GM23248 (cell line): Measurements from ENCODE around the gene DRC3.

Source experiments
- EZH2 ChIP-seq: fragments of 200-600 bp; sonication (generic); IDR thresholded peaks from 2 replicates; pipeline ENCODE4 v1.6.1; 2018; ENCODE audit warnings: antibody characterized with exemption, mild to moderate bottlenecking; ENCODE audit not compliant: insufficient read depth, poor library complexity, severe bottlenecking
- EZH2phosphoT487 ChIP-seq: fragments of 200-600 bp; sonication (generic); IDR thresholded peaks from 2 replicates; pipeline ENCODE4 v1.6.1; 2018; ENCODE audit warnings: antibody characterized with exemption, moderate library complexity, mild to moderate bottlenecking, low read depth; ENCODE audit not compliant: insufficient read depth

GRCh38 chr17:18035704-18036103 lies 63.0 kb downstream of the DRC3 start:
- TF ChIP-seq EZH2phosphoT487 (no peak), EZH2 (no peak)
